ENCODE measurements around the gene AP2S1. TPM values are rescaled to one million over a fixed set of nuclear protein-coding genes. Genes with fewer than 3 reads are reported as not detected.

AP2S1 gene
- total RNA-seq (279 and 313 TPM in 2 replicates), polyA plus RNA-seq (376 and 417 TPM in 2 replicates), polyA minus RNA-seq (115 and 153 TPM in 2 replicates), Bru-seq, nascent RNA (percentile 69 among the genes with signal in this experiment), BruChase-seq, experiment 1, labeled RNA remaining after a 6-hour chase (percentile 88 among the genes with signal in this experiment), BruChase-seq, experiment 2, labeled RNA remaining after a 2-hour chase (percentile 73 among the genes with signal in this experiment)
- 283 and 300 TPM in 2 replicates for polyA plus RNA-seq (2011; cell fraction: cytosol; rRNA removed)
- polyA plus RNA-seq (2011; cell fraction: nucleus; rRNA removed): 93.6 and 108 TPM in 2 replicates
- 320 and 378 TPM in 2 replicates for polyA plus RNA-seq (2012)
- 93.2 TPM for polyA minus RNA-seq (2011; cell fraction: cytosol; rRNA and poly(A)+ RNA removed)
- 22.7 and 27.2 TPM in 2 replicates for polyA minus RNA-seq (2011; cell fraction: nucleus; rRNA and poly(A)+ RNA removed)
- long read RNA-seq, transcript AP2S1-209 (5 exons, 898 nt): minor isoform, 68 of 743 reads
- long read RNA-seq, transcript AP2S1-201 (5 exons, 935 nt): major isoform, 574 of 743 reads
- long read RNA-seq, transcript AP2S1-202 (5 exons, 793 nt): minor isoform, 22 of 743 reads
- long read RNA-seq, transcript AP2S1-203 (4 exons, 636 nt): minor isoform, 31 of 743 reads
- long read RNA-seq, partial matches to known transcripts: 0 of 743 reads
- long read RNA-seq, other reads (novel, unspliced or antisense): 29 of 743 reads

- FAIRE-seq: peak; percentile 98
- dilution Hi-C loops (cut with MboI; ENCODE audit: extremely low pct_ligation_motif_present, low sequenced_read_pairs) (no loop called here), intact Hi-C loops (cut with micrococcal nuclease) (loop anchor here (1.0 kb wide), 2 partner anchors 10 to 62 kb away; partner anchors contain the start of genes ARHGAP35 and SLC1A5)
- Histone ChIP-seq H3K9me3 (replicated peaks; ENCODE audit: control insufficient read depth, insufficient read depth, low read length) (no peaks in the 10 kb centered on the region), H3K9me1 (replicated peaks; ENCODE audit: control insufficient read depth, extremely low read depth, insufficient read depth, low read length) (no peaks in the 10 kb centered on the region), H3K79me2 (ENCODE audit: control insufficient read depth, insufficient read depth, low read length) (peaks cover 31% of the 10 kb centered on the region), H3K27ac (ENCODE audit: insufficient read depth, low read depth, low read length) (peak within 1 kb of the TSS; percentile 73), H3K27me3 (ENCODE audit: control insufficient read depth in 2 of 2, insufficient read depth in 2 of 2, low read length in 2 of 2) (no peaks in the 10 kb centered on the region), H3K4me1 (ENCODE audit: control insufficient read depth, extremely low read depth, insufficient read depth, low read length) (peaks cover 10% of the 10 kb centered on the region), H3K4me3 (replicated peaks in 1 of 3; ENCODE audit: insufficient read depth in 1 of 3, low read depth in 1 of 3, low read length in 3 of 3) (peak within 1 kb of the TSS; percentile 71 to 97 (median 89)), H2AFZ (ENCODE audit: low read depth, low read length) (peak within 1 kb of the TSS; percentile 76), H3K4me2 (ENCODE audit: insufficient read depth, low read length) (peak within 1 kb of the TSS; percentile 89), H3K9ac (replicated peaks; ENCODE audit: extremely low read depth, insufficient read depth, low read length) (peak within 1 kb of the TSS; percentile 97), H3K36me3 (ENCODE audit: control insufficient read depth in 2 of 2, extremely low read depth in 1 of 2, insufficient read depth in 2 of 2, low read length in 2 of 2) (peaks cover 3 to 6% of the 10 kb centered on the region in 2 experiments), H4K20me1 (replicated peaks; ENCODE audit: control insufficient read depth, extremely low read depth, insufficient read depth, low read length) (no peaks in the 10 kb centered on the region)
- peak; percentile 99 for DNase-seq (ENCODE audit: low read depth, low spot score)
- TF ChIP-seq CTCF (IDR thresholded peaks at IDR 0.05; ENCODE audit: extremely low read depth in 1 of 2, insufficient read depth in 1 of 2, low read depth in 1 of 2, low read length in 2 of 2) (no peak), FOS (IDR thresholded peaks at IDR 0.05; ENCODE audit: borderline replicate concordance, insufficient read depth, low read length) (no peak), MYC (IDR thresholded peaks at IDR 0.05; ENCODE audit: low read depth, low read length) (no peak), POLR2A (IDR thresholded peaks at IDR 0.05; ENCODE audit: low read depth, low read length) (peak; percentile 70), JUN (IDR thresholded peaks at IDR 0.05; ENCODE audit: borderline replicate concordance, insufficient read depth, insufficient read length, low read depth) (no peak), MAX (IDR thresholded peaks at IDR 0.05; ENCODE audit: insufficient read depth, insufficient read length) (no peak), GATA2 (IDR thresholded peaks at IDR 0.05; ENCODE audit: insufficient read depth, insufficient read length, low read depth, low read length) (peak; percentile 44), POLR2AphosphoS5 (IDR thresholded peaks at IDR 0.05; ENCODE audit: insufficient read depth, low read depth, low read length) (peak; percentile 73)
- BruUV-seq (replicated peaks): no TSS peak
- ChIA-PET POLR2A (interaction anchor here (0.6 to 1.0 kb wide), 2 partner anchors 62 to 144 kb away, joined by 3 read pairs; partner anchors contain the start of gene SLC1A5), CTCF (interaction anchor here (0.8 to 2.3 kb wide), 5 partner anchors 10 to 162 kb away, joined by 3 to 9 read pairs (median 3); no protein-coding TSS in a partner anchor)
Observed at GRCh38 chr19:46850228-46851203, at the start of gene AP2S1. TSS of gene AP2S1 (minus strand) at chr19:46850846. CDS start at chr19:46850766, 80 bp downstream.

Measured in endothelial cell of umbilical vein (primary cell).